HG03469 (cell line): ENCODE measurements around the gene UBASH3B.

Experiments
- ATAC-seq: cut with Tn5 transposase; IDR thresholded peaks from one replicate; pipeline ENCODE4 v1.9.1; 2021; ENCODE audit warnings: mild to moderate bottlenecking, moderate library complexity, moderate number of reproducible peaks; ENCODE audit not compliant: unreplicated experiment

UBASH3B gene

GRCh38 chr11:122780296-122780949 lies 124.9 kb downstream of the UBASH3B start:
- ATAC-seq: no peak

GRCh38 chr11:122781378-122782195 lies 126.1 kb downstream of the UBASH3B start:
- peak; percentile 46 for ATAC-seq

- no peak for ATAC-seq
Measured at GRCh38 chr11:122782222-122782621, 126.7 kb downstream of the UBASH3B start.

- ATAC-seq: no peak
Measured at GRCh38 chr11:122784325-122784955, 128.9 kb downstream of the UBASH3B start.

GRCh38 chr11:122785031-122785541 lies 129.6 kb downstream of the UBASH3B start:
- ATAC-seq: no peak

- no peak for ATAC-seq
Measured at GRCh38 chr11:122786896-122787295, 131.4 kb downstream of the UBASH3B start.

- ATAC-seq: no peak
Measured at GRCh38 chr11:122788781-122789535, 133.4 kb downstream of the UBASH3B start.

- ATAC-seq: no peak
Measured at GRCh38 chr11:122789907-122790306, 134.4 kb downstream of the UBASH3B start.

- ATAC-seq: no peak
Measured at GRCh38 chr11:122791411-122791810, 135.9 kb downstream of the UBASH3B start.

GRCh38 chr11:122791836-122792235 lies 136.3 kb downstream of the UBASH3B start:
- no peak for ATAC-seq

- no peak for ATAC-seq
Measured at GRCh38 chr11:122793515-122793914, 138.0 kb downstream of the UBASH3B start.

GRCh38 chr11:122795307-122795706 lies 139.8 kb downstream of the UBASH3B start:
- ATAC-seq: no peak

GRCh38 chr11:122796128-122796717 lies 140.7 kb downstream of the UBASH3B start:
- ATAC-seq: no peak

GRCh38 chr11:122797651-122798050 lies 142.1 kb downstream of the UBASH3B start:
- no peak for ATAC-seq

GRCh38 chr11:122799406-122800105 lies 144.0 kb downstream of the UBASH3B start:
- no peak for ATAC-seq

- no peak for ATAC-seq
Measured at GRCh38 chr11:122802876-122803275, 147.4 kb downstream of the UBASH3B start.

- no peak for ATAC-seq
Measured at GRCh38 chr11:122803306-122803705, 147.8 kb downstream of the UBASH3B start.

GRCh38 chr11:122803716-122804115 lies 148.2 kb downstream of the UBASH3B start:
- no peak for ATAC-seq

GRCh38 chr11:122804161-122804560 lies 148.6 kb downstream of the UBASH3B start:
- ATAC-seq: no peak

- no peak for ATAC-seq
Measured at GRCh38 chr11:122804796-122805195, 149.3 kb downstream of the UBASH3B start.
